Stimulated activated CD8-positive, alpha-beta memory T cell treated with anti-CD3 and anti-CD28 coated beads, Interleukin-4, amount 100 ng/mL, for 1 hour (primary cell): Measurements from ENCODE around the gene NXPH4.
A peak's percentile ranks its signal among the peaks of the same experiment; 100 is the strongest.

Source experiments
- DNase-seq, 2 donors: peaks; one replicate each; pipeline ENCODE4 v3.0.0-alpha.2; 2020; ENCODE audit warnings: low read depth in 2 of 2, low spot score in 1 of 2

The NXPH4 gene

DNA sequence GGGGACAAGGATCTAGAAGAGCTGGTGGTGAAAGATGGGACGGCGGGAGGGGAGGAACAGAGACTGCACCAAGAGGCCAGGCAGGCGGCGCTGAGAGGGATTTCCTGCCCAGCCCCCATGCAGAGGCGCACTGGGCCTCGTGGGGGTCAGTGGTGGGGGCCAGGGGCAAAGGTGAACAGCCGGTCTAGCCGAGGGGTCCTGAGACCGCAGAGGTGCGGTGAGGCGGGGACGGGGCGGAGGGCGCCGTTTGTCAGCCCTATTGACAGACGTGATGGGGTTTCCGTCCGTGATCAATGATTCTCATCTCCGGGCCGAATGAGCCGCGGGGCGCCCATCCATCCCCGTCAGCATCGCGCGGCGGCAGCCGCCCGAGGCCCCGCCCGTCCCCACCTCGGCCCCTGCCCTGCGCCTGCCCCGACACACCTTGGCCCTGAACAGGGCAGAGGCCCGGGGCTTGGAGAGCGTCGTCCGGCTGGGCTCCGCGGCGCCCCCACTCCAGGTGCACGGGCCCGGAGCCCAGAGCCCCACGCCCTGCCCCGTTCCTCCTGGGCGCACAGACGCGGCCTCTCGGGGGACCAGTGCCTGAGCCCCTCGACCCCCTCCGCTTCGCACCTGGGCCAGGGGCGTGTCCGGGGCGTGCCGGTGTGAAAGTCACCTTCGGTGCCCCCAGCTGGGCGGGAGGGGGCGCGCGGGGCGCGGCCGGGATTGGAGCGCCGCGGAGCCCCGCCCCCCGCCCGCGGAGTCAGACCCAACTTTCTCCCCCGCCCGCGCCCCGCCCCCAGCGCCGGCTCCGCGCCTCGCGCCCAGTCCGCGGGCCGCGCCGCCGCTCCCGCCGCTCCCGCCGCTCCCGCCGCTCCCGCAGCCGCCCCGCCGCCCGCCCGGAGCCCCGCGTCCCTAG lies at the start of gene NXPH4:
Gene NXPH4 (plus strand): TSS at position 781 of the 898 bp plus-strand sequence. CDS start 176 bp downstream, outside the sequence.
- DNase-seq, result peak in 1 of 2 donors; percentile 30

DNA sequence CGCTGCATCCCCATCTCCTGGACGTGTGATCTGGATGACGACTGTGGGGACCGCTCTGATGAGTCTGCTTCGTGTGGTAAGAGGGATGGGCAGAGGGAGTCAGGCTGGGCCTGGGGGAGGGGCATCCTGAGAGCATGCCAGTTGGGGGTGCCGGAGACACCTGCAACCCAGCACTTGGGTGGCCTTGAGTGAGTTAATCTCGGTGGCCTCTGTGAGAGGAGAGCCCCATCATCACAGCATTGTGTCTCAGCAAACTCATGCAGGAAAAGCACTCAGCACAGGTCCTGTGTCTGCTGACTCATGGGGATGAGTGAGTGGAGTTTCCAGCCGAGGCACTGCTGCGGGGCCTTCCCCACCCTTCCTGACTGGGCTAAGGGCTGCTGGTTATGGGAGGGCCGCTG lies 49.6 kb upstream of the NXPH4 start:
- DNase-seq, result no peak

DNA sequence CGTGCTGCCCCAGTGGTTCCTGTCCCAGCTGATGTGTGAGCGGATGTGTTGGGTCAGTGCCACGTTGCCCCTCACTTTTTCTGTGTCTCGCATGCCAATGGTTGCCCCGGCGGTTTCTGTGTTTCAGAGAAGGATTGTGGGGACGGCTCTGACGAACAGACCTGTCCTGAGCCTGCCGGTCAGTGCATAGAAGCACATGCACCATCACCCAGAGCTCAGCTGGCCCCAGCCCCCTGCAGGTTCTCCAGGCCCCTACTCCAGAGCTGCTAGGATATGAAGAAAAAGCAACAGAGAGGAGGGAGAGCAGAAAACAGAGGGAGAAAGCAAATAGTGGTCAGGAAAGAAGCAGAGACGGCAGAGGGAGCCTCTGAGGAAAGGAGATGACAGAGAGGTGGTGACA lies 48.5 kb upstream of the NXPH4 start:
- DNase-seq, result no peak

DNA sequence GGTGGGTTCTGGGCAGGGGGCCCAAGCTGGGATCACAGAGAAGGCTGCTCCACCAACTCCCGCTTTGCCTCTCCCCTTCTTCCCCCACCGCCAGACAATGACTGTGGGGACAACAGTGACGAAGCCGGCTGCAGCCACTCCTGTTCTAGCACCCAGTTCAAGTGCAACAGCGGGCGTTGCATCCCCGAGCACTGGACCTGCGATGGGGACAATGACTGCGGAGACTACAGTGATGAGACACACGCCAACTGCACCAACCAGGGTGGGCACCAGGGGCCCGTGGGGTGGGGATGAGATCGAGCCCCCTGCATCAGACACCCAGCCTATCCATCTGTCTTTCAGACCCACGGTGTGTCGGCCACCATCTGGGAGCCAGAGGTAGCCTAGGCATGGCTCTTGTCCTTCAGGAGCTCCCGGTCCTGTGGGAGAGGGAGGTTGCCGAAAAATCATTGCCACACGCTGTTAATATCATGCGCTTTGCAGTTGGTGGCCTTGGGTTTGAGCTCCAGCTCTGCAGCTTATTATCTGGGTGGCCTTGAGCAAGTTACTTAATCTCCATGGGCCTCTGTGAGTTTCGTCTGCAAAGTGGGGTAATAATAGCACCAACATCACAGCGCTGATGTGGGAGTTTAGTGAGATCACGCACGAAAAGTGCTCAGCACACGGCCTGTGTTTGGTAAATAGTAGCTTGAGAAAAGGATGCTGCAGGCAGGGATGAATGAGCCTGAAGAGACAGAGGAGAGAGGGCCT lies 47.4 kb upstream of the NXPH4 start:
- no peak for DNase-seq

DNA sequence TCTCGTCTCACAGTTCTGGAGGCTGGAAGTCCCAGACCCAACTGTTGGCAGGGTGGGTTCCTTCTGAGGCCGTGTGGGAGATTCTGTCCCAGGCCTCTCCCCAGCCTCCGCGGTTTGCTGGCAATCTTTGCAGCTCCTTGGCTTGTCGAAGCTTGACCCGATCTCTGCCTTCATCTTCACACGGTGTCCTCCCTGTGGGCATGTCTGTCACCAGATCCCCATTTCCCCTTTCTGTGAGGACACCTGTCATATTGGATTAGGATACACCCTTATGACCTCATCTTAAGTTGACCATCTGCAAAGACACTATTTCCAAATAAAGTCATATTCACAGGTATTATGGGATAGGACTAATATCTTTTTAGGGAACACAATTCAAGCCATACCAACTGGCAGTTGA lies 46.6 kb upstream of the NXPH4 start:
- no peak for DNase-seq

DNA sequence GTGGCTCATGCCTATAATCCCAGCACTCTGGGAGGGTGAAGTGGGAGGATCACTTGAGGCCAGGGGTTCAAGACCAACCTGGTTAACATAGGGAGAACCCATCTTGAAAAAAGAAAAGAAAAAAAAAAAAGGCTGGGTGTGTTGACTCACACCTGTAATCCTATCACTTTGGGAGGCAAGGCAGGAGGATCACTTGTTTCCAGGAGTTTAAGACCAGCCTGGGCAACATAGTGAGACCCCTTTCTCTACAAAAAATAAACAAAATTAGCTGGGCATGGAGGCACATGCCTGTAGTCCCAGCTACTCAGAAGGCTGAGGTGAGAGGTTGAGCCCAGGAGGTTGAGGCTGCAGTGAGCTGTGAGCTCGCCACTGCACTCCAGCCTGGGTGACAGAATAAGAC lies 46.2 kb upstream of the NXPH4 start:
- no peak for DNase-seq

DNA sequence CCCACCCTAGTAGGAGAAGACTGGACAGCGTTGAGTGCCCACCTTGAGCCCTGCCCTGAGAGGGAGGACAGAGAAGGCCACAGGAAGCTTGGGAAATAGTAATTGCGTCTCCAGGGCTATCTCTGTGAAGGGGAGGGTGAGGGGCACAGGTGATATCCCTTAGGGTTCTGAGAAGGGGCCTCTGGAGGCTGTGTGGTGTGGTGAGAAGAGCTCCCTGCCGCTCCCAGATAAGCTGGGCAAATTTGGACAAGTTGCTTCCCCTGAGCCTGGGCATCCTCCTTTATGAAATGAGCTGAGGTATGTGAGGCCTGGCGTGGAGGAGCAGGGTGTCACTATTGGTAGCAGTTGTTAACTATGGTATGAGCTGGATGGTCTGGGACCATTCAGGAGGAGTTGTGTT lies 45.7 kb upstream of the NXPH4 start:
- DNase-seq, result no peak

DNA sequence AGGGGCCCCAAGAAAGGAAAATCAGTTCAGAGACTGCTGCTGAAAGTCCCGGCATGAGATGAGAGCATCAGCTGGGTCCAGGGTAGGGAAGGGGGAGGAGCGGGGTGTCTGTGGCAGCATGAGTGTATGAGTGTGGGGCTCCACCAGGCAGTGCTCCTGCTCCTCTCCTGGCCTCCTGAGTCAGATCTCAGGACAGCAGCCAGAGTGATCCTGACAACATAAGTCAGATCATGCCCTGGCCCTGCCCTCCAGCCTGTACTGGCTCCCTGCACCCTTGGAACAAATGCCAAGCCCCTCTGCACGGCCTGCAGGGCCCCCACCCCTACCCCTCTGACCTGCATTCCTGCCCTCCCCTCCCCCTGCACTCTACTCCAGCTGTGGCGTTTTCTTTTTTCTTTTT lies 44.9 kb upstream of the NXPH4 start:
- DNase-seq, result no peak

DNA sequence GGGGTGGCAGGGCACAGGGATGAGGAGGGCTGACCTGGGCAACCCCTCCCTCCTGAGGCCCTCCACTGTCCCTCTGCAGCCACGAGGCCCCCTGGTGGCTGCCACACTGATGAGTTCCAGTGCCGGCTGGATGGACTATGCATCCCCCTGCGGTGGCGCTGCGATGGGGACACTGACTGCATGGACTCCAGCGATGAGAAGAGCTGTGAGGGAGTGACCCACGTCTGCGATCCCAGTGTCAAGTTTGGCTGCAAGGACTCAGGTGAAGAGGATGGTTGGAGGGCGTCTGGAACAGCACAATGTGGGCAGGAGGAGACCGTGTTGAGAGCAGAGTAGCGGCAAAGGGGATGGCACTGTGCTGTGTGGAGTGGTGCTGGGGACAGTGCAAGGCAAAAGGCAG lies 43.5 kb upstream of the NXPH4 start:
- DNase-seq, result no peak

DNA sequence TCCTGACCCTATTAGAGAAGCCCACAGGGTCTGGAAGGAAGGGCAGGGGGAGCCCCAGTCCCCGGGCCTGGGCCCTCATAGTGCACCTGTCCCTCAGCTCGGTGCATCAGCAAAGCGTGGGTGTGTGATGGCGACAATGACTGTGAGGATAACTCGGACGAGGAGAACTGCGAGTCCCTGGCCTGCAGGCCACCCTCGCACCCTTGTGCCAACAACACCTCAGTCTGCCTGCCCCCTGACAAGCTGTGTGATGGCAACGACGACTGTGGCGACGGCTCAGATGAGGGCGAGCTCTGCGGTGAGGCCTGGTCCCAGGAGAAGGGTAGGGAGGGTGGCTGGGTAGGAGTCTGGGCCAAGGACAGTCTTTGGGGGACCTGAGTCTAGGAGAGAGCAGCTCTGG lies 42.9 kb upstream of the NXPH4 start:
- no peak for DNase-seq

DNA sequence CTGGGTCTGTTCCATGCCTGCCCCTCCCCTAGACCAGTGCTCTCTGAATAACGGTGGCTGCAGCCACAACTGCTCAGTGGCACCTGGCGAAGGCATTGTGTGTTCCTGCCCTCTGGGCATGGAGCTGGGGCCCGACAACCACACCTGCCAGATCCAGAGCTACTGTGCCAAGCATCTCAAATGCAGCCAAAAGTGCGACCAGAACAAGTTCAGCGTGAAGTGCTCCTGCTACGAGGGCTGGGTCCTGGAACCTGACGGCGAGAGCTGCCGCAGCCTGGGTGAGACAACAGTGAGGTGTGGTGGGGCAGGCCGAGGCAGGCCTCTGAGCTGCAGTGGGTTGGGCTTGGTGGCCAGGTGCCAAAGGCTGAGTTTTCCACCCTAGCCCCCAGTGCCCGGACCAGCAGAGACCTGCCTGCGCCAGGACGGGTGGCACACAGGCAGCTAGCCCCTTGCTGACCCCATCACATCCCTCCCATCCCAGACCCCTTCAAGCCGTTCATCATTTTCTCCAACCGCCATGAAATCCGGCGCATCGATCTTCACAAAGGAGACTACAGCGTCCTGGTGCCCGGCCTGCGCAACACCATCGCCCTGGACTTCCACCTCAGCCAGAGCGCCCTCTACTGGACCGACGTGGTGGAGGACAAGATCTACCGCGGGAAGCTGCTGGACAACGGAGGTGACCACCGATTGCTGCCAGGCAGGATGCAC lies 41.0 kb upstream of the NXPH4 start:
- DNase-seq, result no peak

DNA sequence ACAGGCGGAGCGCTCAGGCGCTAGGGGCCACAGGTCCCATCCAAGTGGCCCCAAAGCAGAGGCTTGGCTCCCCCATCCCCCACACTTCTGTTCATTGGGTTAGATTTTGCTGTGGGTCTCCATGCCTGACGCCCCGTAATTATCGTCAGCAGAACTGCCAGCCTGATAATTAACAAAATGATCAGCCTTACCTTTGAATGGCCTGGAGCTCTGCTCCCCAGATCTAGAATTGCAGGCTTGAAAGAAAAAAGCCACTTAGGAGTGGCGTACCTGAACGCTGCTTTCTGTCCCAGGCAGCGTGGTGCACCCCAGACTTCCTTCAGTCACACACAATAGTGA lies 40.5 kb upstream of the NXPH4 start:
- DNase-seq, result no peak

DNA sequence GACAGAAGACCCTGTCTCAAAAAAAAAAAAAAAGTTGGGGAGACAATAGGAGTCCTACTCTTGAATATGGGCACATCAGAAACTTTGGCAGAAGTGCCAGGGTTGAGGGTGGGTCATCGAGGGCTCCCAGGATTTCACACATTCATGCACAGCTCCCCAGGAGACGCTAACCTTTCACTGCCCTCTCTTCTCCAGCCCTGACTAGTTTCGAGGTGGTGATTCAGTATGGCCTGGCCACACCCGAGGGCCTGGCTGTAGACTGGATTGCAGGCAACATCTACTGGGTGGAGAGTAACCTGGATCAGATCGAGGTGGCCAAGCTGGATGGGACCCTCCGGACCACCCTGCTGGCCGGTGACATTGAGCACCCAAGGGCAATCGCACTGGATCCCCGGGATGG lies 39.7 kb upstream of the NXPH4 start:
- no peak for DNase-seq

DNA sequence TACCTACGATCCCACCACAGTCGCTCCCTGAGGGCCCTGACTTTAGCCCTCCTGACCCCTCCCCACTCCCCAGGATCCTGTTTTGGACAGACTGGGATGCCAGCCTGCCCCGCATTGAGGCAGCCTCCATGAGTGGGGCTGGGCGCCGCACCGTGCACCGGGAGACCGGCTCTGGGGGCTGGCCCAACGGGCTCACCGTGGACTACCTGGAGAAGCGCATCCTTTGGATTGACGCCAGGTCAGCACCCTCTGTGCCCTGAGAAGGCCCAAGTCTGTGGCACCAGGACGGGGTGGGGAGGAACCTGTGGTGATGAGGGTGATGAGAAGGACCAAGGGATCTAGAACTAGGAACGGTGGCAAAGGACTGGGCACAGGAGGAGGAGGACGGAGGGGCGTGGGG lies 39.2 kb upstream of the NXPH4 start:
- no peak for DNase-seq

DNA sequence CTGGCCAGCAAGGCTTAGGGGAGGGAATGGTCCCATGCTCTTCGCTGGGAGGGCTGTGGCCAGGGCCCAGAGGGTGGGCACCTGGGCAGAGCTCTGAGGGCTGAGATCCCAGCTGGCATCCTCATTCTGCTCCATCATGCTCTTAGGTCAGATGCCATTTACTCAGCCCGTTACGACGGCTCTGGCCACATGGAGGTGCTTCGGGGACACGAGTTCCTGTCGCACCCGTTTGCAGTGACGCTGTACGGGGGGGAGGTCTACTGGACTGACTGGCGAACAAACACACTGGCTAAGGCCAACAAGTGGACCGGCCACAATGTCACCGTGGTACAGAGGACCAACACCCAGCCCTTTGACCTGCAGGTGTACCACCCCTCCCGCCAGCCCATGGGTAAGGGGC lies 38.4 kb upstream of the NXPH4 start:
- DNase-seq, result no peak

DNA sequence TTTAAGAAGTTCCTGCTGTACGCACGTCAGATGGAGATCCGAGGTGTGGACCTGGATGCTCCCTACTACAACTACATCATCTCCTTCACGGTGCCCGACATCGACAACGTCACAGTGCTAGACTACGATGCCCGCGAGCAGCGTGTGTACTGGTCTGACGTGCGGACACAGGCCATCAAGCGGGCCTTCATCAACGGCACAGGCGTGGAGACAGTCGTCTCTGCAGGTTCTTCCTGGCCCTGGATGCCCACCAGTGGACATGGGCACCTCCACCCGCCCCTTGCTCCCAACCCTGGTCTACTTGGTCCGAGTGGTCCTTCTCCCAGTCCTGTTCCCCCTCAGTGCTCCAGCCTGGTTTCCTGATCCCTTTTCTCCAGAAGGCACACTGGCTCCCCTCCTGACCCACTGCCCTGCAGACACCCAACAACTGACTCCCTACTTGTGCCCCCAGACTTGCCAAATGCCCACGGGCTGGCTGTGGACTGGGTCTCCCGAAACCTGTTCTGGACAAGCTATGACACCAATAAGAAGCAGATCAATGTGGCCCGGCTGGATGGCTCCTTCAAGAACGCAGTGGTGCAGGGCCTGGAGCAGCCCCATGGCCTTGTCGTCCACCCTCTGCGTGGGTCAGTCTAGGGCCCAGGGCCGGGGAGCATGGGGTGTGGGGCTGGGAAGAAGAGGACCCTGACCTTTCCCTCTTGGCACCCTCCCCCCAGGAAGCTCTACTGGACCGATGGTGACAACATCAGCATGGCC lies 37.1 kb upstream of the NXPH4 start:
- no peak for DNase-seq

DNA sequence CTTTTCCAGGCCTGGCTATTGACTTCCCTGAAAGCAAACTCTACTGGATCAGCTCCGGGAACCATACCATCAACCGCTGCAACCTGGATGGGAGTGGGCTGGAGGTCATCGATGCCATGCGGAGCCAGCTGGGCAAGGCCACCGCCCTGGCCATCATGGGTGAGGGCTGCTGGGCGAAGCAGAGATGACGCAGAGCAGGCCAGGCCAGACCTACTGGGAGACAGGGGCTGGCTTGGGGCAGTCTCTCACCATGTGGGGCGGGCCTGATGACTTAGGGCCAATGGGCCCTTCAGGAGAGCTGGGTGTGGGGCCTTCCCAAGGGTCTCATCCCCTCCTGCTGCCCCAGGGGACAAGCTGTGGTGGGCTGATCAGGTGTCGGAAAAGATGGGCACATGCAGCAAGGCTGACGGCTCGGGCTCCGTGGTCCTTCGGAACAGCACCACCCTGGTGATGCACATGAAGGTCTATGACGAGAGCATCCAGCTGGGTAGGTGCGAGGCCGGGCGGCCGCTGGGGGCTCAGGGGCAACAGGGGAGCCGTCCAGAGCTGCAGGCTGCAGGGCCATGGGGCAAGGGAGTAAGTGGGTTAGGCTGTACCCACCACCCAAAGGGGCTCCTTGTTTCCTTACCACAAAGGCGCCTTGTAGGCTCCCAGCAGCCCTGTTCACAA lies 36.1 kb upstream of the NXPH4 start:
- DNase-seq, result no peak

DNA sequence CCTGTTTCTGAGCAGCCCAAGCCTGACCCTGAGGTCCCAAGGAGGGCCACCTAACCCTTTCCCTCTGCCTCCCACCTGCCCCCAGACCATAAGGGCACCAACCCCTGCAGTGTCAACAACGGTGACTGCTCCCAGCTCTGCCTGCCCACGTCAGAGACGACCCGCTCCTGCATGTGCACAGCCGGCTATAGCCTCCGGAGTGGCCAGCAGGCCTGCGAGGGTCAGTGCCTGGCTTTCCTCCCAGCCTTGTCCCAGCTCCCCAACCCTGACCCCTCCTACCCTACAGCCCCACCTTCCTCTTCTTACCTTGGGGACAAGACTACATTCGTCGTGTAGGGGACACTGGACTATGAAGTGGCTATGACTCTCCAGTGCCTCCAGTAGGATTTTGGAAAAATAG lies 35.5 kb upstream of the NXPH4 start:
- DNase-seq, result no peak

DNA sequence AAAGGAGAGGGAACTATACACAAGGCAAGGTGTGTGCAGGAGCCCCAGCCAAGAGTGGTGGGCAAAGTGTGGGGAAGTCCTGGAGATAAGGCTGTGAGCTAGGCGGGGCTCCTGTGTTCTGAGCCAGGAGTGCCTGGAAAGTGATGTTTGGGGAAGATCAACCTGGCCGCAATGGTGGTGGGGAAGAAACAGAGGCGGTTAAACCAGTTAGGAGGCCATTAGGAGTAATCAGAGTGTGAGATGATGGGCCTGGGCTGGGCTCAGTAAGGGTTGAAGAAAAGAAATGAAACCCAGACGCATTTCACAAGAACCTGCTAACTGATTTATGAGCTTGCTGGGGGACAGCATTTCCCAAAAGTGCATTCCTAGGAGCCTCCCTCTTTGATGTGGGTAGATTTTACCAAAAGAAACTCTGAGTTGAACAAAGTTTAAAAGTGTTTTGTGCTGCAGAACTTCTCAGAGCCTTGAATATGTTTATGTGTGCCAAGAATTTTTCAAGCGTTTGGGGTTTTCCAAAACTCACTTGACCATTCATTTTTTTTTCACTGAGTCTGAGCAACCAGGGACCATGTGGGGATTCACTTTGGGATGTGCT lies 34.9 kb upstream of the NXPH4 start:
- no peak for DNase-seq

DNA sequence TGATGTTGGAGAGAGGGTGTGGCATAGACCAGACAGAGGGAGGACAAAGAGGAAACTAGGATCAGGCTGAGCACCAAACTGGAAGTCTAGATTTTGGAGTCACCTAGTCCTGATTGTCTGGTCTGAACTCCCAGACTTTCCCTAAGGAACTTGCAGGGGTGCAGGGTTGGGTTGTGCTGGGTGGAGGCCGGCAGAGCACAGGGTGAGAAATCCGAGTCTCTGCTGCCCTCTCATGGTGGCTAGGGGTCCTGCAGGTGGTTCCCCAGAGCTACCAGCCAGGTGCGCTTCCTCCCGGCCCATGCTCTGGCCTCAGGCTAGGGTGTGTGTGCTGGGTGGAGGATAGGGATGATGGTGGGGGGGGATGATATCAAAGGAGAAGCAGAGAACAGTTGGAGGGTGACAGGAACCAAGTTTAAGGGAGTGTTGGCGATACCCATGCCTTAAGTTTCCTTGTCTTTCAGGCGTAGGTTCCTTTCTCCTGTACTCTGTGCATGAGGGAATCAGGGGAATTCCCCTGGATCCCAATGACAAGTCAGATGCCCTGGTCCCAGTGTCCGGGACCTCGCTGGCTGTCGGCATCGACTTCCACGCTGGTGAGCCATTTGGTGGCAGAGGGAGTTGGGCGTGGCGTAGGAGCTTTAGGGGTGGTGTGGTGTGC lies 33.5 kb upstream of the NXPH4 start:
- peak; percentile 46 to 59 for DNase-seq
